HG03045 (cell line): ENCODE measurements around the gene C11orf68.

ENCODE experiments used
- ATAC-seq: cut with Tn5 transposase; IDR thresholded peaks from one replicate; pipeline ENCODE4 v1.9.1; 2021; ENCODE audit warnings: mild to moderate bottlenecking, moderate library complexity; ENCODE audit not compliant: unreplicated experiment

C11orf68 gene

DNA sequence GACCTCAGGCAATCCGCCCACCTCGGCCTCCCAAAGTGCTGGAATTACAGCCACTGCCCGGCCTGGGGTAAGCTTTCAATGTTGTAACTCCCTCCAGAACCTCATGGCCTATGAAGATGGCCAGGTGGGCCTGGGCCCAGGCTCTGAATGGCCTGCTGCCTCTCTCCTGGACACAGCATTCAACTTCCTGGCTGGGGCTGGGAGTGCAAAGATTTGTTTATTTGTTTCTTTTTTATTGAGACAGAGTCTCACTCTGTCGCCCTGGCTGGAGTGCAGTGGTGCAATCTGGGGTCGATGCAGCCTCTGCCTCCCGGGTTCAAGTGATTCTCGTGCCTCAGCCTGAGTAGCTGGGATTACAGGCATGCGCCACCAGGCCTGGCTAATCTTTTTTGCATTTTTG lies 25.9 kb upstream of the C11orf68 start:
- no peak for ATAC-seq

DNA sequence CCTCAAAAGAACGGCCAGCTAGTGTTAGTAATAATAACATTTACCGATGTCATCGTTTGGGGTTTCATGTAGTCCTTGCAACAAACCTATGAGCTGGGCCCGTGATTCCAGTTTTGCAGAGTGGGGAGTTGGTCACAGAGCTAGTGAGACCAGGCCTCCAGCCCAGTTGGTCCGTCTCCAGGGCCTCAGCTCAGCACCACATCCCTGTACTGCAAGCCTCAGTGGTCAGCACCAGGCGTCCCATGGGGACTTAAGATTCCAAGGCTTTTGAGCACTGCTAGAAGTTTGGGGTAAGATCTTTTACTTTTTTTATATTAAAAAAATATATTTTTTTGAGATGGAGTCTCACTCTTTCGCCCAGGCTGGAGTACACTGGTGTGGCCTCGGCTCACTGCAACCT lies 25.3 kb upstream of the C11orf68 start:
- ATAC-seq = no peak

GRCh38 chr11:65942531-65942930 lies 23.7 kb upstream of the C11orf68 start:
- ATAC-seq = no peak

DNA sequence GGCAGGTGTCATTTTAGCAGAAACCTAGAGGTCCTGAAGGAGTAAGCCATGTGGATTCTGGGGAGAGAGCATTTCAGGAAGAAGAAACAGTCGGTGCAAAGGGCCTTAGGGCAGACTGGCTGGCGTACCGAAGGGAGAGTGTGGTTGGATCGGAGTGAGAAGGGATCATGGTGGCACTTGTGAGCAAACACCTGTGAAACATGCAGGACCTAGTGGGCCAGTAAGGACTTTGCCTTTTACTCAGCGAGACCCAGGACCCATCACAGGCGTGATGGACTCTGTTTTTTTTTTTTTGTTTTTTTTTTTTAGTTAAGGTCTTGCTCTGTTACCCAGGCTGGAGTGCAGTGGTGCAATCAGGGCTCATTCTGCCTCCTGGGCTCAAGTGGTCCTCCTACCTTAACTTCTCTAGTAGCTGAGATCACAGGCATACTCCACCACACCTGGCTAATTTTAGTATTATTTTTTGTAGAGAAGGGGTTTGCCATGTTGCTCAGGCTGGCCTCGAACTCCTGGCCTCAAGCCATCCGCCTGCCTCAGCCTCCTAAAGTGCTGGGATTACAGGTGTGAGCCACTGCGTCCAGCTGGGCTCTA lies 23.0 kb upstream of the C11orf68 start:
- no peak for ATAC-seq

- ATAC-seq = no peak
Measured at GRCh38 chr11:65937766-65938165, 18.9 kb upstream of the C11orf68 start.

- ATAC-seq = no peak
Measured at GRCh38 chr11:65934014-65934413, 15.2 kb upstream of the C11orf68 start.

DNA sequence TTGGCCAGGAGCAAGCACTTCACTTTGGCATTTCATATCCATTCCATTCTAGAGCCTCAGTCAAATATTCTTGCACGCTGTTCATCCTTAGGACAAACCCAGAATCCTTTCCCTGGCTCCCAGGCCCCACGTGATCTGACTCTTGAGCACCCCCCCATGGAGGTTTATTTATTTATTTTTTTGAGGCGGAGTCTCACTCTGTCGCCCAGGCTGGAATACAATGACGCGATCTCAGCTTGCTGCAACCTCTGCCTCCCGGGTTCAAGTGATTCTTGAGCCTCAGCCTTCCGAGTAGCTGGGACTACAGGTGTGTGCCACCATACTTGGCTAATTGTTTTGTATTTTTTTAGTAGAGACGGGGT lies 13.7 kb upstream of the C11orf68 start:
- ATAC-seq = no peak

GRCh38 chr11:65931773-65932557 lies 13.1 kb upstream of the C11orf68 start:
- no peak for ATAC-seq

GRCh38 chr11:65928667-65929066 lies 9.8 kb upstream of the C11orf68 start:
- no peak for ATAC-seq

- peak; percentile 65 for ATAC-seq
Measured at GRCh38 chr11:65927904-65928397, 9.1 kb upstream of the C11orf68 start.

DNA sequence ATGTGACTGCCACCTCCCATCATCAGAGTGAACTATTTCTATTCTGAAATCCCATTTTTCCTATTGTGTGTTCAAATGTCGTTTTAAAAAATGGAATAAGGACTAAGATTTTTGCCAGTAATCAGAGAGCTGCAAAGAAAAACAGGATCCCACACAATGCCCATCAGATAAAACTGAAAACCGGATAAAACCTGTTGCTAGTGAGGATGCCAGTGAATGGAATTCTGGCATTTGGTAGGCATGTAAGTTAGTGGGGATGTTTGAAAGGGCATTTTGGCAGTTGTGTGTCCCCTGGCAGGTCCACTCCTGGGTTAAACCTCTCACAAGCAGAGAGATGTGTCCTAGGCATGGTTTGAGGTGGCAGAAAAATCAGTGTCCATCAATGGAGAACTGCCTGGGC lies 6.5 kb upstream of the C11orf68 start:
- ATAC-seq = no peak

GRCh38 chr11:65922565-65922964 lies 3.7 kb upstream of the C11orf68 start:
- no peak for ATAC-seq

DNA sequence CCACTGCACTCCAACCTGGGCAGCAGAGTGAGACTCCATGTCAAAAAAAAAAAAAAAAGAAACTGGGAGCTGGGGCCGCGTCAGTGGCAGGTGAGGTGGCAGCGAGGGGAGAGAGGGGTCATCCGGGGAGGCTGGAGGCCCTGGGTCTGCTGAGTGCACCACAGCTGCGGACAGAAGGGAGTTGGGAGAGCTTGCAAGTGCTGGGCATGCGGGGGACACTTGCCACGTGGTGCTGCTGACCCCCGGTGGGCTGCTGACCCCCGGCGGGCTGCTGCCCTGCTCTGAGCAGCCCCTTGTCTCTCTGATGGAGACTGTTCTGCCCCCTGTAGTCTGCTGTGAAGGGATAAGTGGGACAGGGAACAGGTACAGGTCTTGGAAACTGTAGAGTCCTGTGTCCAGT lies 3.0 kb upstream of the C11orf68 start:
- ATAC-seq = no peak

GRCh38 chr11:65921033-65921555 lies 2.2 kb upstream of the C11orf68 start:
- ATAC-seq = no peak

- ATAC-seq = no peak
Measured at GRCh38 chr11:65920372-65920802, 1.5 kb upstream of the C11orf68 start.

GRCh38 chr11:65919573-65920371 lies 910 bp upstream of the C11orf68 start:
- ATAC-seq = peak; percentile 40

DNA sequence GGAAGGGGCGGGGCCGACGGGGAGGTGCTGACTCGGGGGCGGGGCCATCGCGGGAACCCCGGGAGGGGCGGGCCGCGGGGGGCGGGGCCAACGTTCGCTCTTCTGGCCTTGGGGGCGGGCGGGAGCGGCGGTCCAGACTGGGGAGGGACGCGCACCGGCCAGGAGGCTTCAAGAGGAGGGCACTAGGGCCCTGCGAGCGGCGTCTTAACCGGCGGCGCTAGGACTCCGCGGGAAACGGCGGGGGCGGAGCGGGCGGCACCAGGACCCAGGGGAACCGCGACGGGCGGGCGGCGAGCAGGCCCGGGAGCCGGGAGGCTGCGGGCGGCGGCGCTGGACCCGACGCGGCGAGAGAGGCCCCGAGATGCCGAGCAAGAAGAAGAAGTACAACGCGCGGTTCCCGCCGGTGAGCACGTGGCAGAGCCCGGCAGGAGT lies 295 bp upstream of the C11orf68 start, which contains the start of gene DRAP1:
Gene DRAP1, plus strand, starts transcription at position 286 of the 432 bp plus-strand sequence. Its CDS starts 76 bp downstream, at position 362.
- peak; percentile 79 for ATAC-seq

GRCh38 chr11:65917434-65918210 lies 1.2 kb downstream of the C11orf68 start:
- no peak for ATAC-seq

GRCh38 chr11:65917077-65917433 lies 1.8 kb downstream of the C11orf68 start:
- no peak for ATAC-seq

DNA sequence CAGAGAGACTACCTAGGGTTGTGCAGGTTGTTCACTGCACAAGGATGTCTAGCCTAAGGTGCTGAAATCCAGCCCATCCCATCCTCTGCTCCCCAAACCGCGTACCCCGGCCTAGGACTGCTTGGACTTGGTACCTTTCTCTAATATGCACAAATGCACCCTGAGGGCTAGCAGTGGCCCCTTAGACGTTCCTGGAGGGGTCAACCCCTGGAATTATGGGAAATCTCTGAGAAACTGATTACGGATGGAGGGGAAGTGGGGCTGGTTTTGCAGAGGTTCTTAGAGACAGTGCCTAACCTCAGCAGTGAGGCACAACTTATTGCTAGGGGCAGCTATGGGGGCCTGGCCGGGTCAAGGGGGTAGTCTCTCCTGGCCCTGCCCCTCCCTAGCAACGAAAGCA lies 2.5 kb downstream of the C11orf68 start:
- ATAC-seq = no peak
